Trophoblast cell (in vitro differentiated cells and primary cell): ENCODE measurements around the gene KCNIP2.

ENCODE experiments used
- DNase-seq, 2 donors: peaks; one replicate each; pipeline ENCODE4 v3.0.0-alpha.2; 2016
- H2AFZ ChIP-seq: 2 replicates; pipeline ENCODE4 v1.6.1; 2013; ENCODE audit warnings: low read length, moderate library complexity, mild to moderate bottlenecking; ENCODE audit not compliant: insufficient read depth, poor library complexity
- H2AK5ac ChIP-seq: 2 replicates; pipeline ENCODE4 v1.6.1; 2013; ENCODE audit warnings: mild to moderate bottlenecking, low read length
- H2BK120ac ChIP-seq: 2 replicates; pipeline ENCODE4 v1.6.1; 2013; ENCODE audit warnings: low read length, mild to moderate bottlenecking, moderate library complexity; ENCODE audit not compliant: insufficient read depth, poor library complexity
- H2BK12ac ChIP-seq: 2 replicates; pipeline ENCODE4 v1.6.1; 2013; ENCODE audit warnings: mild to moderate bottlenecking, low read length, moderate library complexity
- H2BK5ac ChIP-seq: 2 replicates; pipeline ENCODE4 v1.6.1; 2013; ENCODE audit warnings: low read length, low read depth, moderate library complexity, mild to moderate bottlenecking; ENCODE audit not compliant: poor library complexity
- H3K14ac ChIP-seq: 2 replicates; pipeline ENCODE4 v1.6.1; 2013; ENCODE audit warnings: mild to moderate bottlenecking, low read length
- H3K18ac ChIP-seq: 2 replicates; pipeline ENCODE4 v1.6.1; 2013; ENCODE audit warnings: mild to moderate bottlenecking, low read length
- H3K23ac ChIP-seq: 2 replicates; pipeline ENCODE4 v1.6.1; 2013; ENCODE audit warnings: low read length
- H3K27ac ChIP-seq: 2 replicates; pipeline ENCODE4 v1.5.1; 2013; ENCODE audit warnings: low read depth, mild to moderate bottlenecking, inconsistent platforms, low read length, moderate library complexity
- H3K27me3 ChIP-seq: 2 replicates; pipeline ENCODE4 v1.6.1; 2013; ENCODE audit warnings: inconsistent platforms, mild to moderate bottlenecking, low read length, moderate library complexity; ENCODE audit not compliant: insufficient read depth
- H3K36me3 ChIP-seq, 2 experiments: 1 replicate in 1 of 2; 2 replicates in 1 of 2; pipeline ENCODE4 v1.6.1; 2013; ENCODE audit warnings: low read length in 2 of 2, mild to moderate bottlenecking in 2 of 2, moderate library complexity in 1 of 2; ENCODE audit not compliant: insufficient read depth in 2 of 2, control insufficient read depth in 1 of 2
- H3K4ac ChIP-seq: 2 replicates; pipeline ENCODE4 v1.6.1; 2013; ENCODE audit warnings: low read depth, mild to moderate bottlenecking, low read length, moderate library complexity
- H3K4me1 ChIP-seq, 2 experiments: 1 replicate in 1 of 2; 2 replicates in 1 of 2; pipeline ENCODE4 v1.6.1; 2013; ENCODE audit warnings: low read length in 2 of 2, mild to moderate bottlenecking in 2 of 2, moderate library complexity in 1 of 2; ENCODE audit not compliant: insufficient read depth in 2 of 2, control insufficient read depth in 1 of 2
- H3K4me2 ChIP-seq: 2 replicates; pipeline ENCODE4 v1.6.1; 2013; ENCODE audit warnings: inconsistent platforms, mild to moderate bottlenecking, low read length, moderate library complexity
- H3K4me3 ChIP-seq: 2 replicates; pipeline ENCODE4 v1.5.1; 2013; ENCODE audit warnings: mild to moderate bottlenecking, low read depth, low read length, inconsistent platforms
- H3K79me1 ChIP-seq: one replicate; pipeline ENCODE4 v1.6.1; 2013; ENCODE audit warnings: low read length
- H3K79me2 ChIP-seq: 2 replicates; pipeline ENCODE4 v1.6.1; 2013; ENCODE audit warnings: low read length, mild to moderate bottlenecking; ENCODE audit not compliant: control insufficient read depth, insufficient read depth, poor library complexity
- H3K9ac ChIP-seq: 2 replicates; pipeline ENCODE4 v1.6.1; 2013; ENCODE audit warnings: mild to moderate bottlenecking, low read length
- H3K9me3 ChIP-seq: 2 replicates; pipeline ENCODE4 v1.6.1; 2013; ENCODE audit warnings: low read depth, mild to moderate bottlenecking, control low read depth, inconsistent platforms, low read length; ENCODE audit not compliant: insufficient read depth
- H4K12ac ChIP-seq: 2 replicates; pipeline ENCODE4 v1.6.1; 2013; ENCODE audit warnings: low read depth, mild to moderate bottlenecking, low read length, moderate library complexity
- H4K8ac ChIP-seq: 2 replicates; pipeline ENCODE4 v1.6.1; 2013; ENCODE audit warnings: low read depth, mild to moderate bottlenecking, low read length, moderate library complexity
- H4K91ac ChIP-seq: one replicate; pipeline ENCODE4 v1.6.1; 2013; ENCODE audit warnings: low read depth, mild to moderate bottlenecking, low read length, moderate library complexity
- WGBS: extraction: QIAGEN DNeasy Blood & Tissue Kit; methylation state at CpG from one replicate; pipeline ENCODE4 v1.1.7; 2013; ENCODE audit warnings: missing lambda C conversion rate; ENCODE audit not compliant: insufficient read length, insufficient coverage; ENCODE audit errors: extremely low coverage; 5-methylcytosine and 5-hydroxymethylcytosine counted together

The KCNIP2 gene

DNA sequence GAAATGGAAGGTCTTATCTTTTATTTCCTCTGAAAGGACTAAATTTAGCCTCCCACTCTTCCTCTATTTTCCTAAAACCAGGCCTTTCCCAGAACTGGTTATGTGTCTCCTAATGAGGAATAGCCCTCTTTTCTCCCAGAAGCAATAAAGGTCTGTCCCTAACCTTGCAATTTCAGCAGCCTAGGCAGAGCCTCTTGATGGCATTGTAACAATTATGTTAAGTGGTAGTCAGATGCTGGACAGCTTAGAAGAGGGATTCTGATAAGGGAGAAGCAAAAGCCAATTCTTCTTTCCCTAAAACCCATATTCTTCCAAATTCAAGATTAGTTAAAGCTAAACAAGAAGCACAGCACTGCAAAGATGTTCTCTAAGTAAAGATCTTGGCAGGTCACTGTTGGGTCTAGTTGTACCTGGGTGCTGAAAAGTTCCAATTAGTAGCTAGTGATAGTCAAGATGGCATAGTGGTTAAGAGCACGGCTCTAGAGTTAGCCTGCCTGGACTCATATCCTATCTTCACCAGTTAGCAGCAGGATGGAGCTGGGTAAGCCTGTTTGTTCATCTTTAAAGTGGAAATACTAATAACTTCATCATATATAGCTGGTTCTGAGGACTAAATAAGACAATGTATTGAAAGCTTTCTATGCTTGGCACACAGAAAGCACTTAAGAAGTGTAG, 14.3 kb upstream of the KCNIP2 start:
- Histone ChIP-seq H2BK120ac (no peak overlapping the region), H3K9me3 (no peaks in the 10 kb centered on the region), H3K4me3 (no peak overlapping the region), H3K27me3 (no peaks in the 10 kb centered on the region), H2AFZ (no peak overlapping the region), H3K36me3 (no peaks in the 10 kb centered on the region), H3K79me1 (no peaks in the 10 kb centered on the region), H2BK5ac (no peak overlapping the region), H4K91ac (no peak overlapping the region), H3K4me1 (no peaks in the 10 kb centered on the region), H3K79me2 (no peaks in the 10 kb centered on the region), H3K14ac (no peak overlapping the region), H3K4me2 (no peak overlapping the region), H3K18ac (no peak overlapping the region), H3K27ac (no peak overlapping the region), H2BK12ac (no peak overlapping the region), H3K4ac (no peak overlapping the region), H2AK5ac (no peak overlapping the region), H4K12ac (no peak overlapping the region), H3K23ac (no peak overlapping the region), H4K8ac (no peak overlapping the region), H3K9ac (no peak overlapping the region)
- no peak for DNase-seq
- WGBS, result no CpG with 5 or more reads among the region's 1 CpG

DNA sequence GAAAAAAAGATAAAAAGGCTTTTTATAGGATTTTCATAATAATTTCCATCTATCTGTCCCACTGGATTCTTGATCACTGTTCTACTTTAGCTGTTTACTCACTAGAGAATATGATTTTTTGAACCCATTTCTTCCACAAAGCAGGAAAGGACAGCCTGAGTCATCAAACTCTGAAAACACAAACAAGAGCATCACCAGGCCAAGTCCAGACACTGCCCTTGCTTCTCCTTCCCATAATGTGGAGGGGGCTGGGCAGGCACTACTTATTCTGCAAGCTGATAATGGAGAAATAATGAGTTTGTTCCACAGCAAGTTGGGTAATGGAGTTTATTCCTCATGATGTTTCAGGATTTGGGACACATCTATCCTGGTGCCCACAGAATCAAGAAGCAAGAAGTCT, 13.0 kb upstream of the KCNIP2 start:
- H2BK120ac ChIP-seq, result no peak overlapping the region
- H4K91ac ChIP-seq, result no peak overlapping the region
- no peak overlapping the region for H3K9ac ChIP-seq

GRCh38 chr10:101851411-101852116, 8.0 kb upstream of the KCNIP2 start:
- no peak overlapping the region for H2AK5ac ChIP-seq
- no peak overlapping the region for H3K9ac ChIP-seq
- no peak overlapping the region for H3K23ac ChIP-seq
- no peak for DNase-seq
- H3K4me3 ChIP-seq, result no peak overlapping the region
- no peak overlapping the region for H2AFZ ChIP-seq
- H3K79me2 ChIP-seq, result no peaks in the 10 kb centered on the region
- H4K8ac ChIP-seq, result no peak overlapping the region
- no peak overlapping the region for H3K4ac ChIP-seq
- peaks cover 0 to 2% of the 10 kb centered on the region in 2 experiments for H3K4me1 ChIP-seq
- no peaks in the 10 kb centered on the region for H3K27me3 ChIP-seq
- H3K27ac ChIP-seq, result no peak overlapping the region
- no peak overlapping the region for H4K91ac ChIP-seq
- H2BK120ac ChIP-seq, result no peak overlapping the region
- no peak overlapping the region for H2BK5ac ChIP-seq
- WGBS, result no CpG with 5 or more reads among the region's 4 CpGs
- H3K9me3 ChIP-seq, result no peaks in the 10 kb centered on the region
- H4K12ac ChIP-seq, result no peak overlapping the region
- no peak overlapping the region for H3K14ac ChIP-seq
- H2BK12ac ChIP-seq, result no peak overlapping the region
- no peak overlapping the region for H3K18ac ChIP-seq
- H3K36me3 ChIP-seq, result peaks cover 0 to 2% of the 10 kb centered on the region in 2 experiments
- no peaks in the 10 kb centered on the region for H3K79me1 ChIP-seq
- no peak overlapping the region for H3K4me2 ChIP-seq

More for the DNA sequence above, 13.0 kb upstream of the KCNIP2 start:
- Histone ChIP-seq H3K4me3 (no peak overlapping the region), H3K23ac (no peak overlapping the region), H4K12ac (no peak overlapping the region), H3K36me3 (no peaks in the 10 kb centered on the region), H2AFZ (no peak overlapping the region), H3K27ac (no peak overlapping the region), H3K4ac (no peak overlapping the region), H3K4me1 (no peaks in the 10 kb centered on the region), H3K14ac (no peak overlapping the region), H3K27me3 (no peaks in the 10 kb centered on the region), H2BK12ac (no peak overlapping the region), H3K18ac (no peak overlapping the region), H3K4me2 (no peak overlapping the region), H3K79me1 (no peaks in the 10 kb centered on the region), H3K79me2 (no peaks in the 10 kb centered on the region), H4K8ac (no peak overlapping the region), H2BK5ac (no peak overlapping the region), H2AK5ac (no peak overlapping the region), H3K9me3 (no peaks in the 10 kb centered on the region)
- no peak for DNase-seq

- Histone ChIP-seq H3K27me3 (no peaks in the 10 kb centered on the region), H3K4me1 (peaks cover 0 to 2% of the 10 kb centered on the region in 2 experiments), H4K12ac (no peak overlapping the region), H3K36me3 (peaks cover 0 to 2% of the 10 kb centered on the region in 2 experiments), H3K79me2 (no peaks in the 10 kb centered on the region), H3K18ac (no peak overlapping the region), H3K23ac (no peak overlapping the region), H3K4me3 (no peak overlapping the region), H3K27ac (no peak overlapping the region), H3K4ac (no peak overlapping the region), H2AK5ac (no peak overlapping the region), H4K8ac (no peak overlapping the region), H2BK120ac (no peak overlapping the region), H3K79me1 (no peaks in the 10 kb centered on the region), H2BK12ac (no peak overlapping the region), H3K9me3 (no peaks in the 10 kb centered on the region), H4K91ac (no peak overlapping the region), H3K14ac (no peak overlapping the region), H3K4me2 (no peak overlapping the region), H3K9ac (no peak overlapping the region), H2BK5ac (no peak overlapping the region), H2AFZ (no peak overlapping the region)
- DNase-seq, result no peak
- no CpG with 5 or more reads among the region's 3 CpGs for WGBS
Observed at GRCh38 chr10:101850749-101851148, 7.1 kb upstream of the KCNIP2 start.
